NT2/D1 (cell line): ENCODE measurements around the gene EPHA2.

Experiments
- SUZ12 ChIP-seq: IDR thresholded peaks from 2 replicates; pipeline ENCODE4 v1.6.1; 2011; ENCODE audit not compliant: insufficient read length, insufficient read depth; ENCODE audit errors: extremely low read depth
- YY1 ChIP-seq: IDR thresholded peaks from 2 replicates; pipeline ENCODE4 v1.6.1; 2011; ENCODE audit not compliant: insufficient read length, insufficient read depth
- ZNF274 ChIP-seq: IDR thresholded peaks from 2 replicates; pipeline ENCODE4 v1.6.1; 2011; ENCODE audit warnings: mild to moderate bottlenecking, low read depth, low read length

GRCh38 chr1:16120940-16121410, 34.9 kb downstream of the EPHA2 start:
- TF ChIP-seq SUZ12 (no peak), ZNF274 (no peak), YY1 (no peak)
